Esophagus squamous epithelium (tissue), 5 donors: ENCODE measurements around the gene AMDHD1. TPM values are rescaled to one million over a fixed set of nuclear protein-coding genes. Genes with fewer than 3 reads are reported as not detected.

ENCODE experiments used
- DNase-seq: peaks from one replicate; lab custom pipeline; 2025; lab: John Stamatoyannopoulos, UW
- H3K27ac ChIP-seq, 4 donors: fragments of 200-600 bp; sonication (generic); one replicate each; pipeline ENCODE4 v1.5.1; 2016 to 2019; ENCODE audit warnings: mild to moderate bottlenecking in 1 of 4
- H3K27me3 ChIP-seq, 4 donors: fragments of 200-600 bp; sonication (generic); 1 replicate in 3 of 4; 2 replicates in 1 of 4; pipeline versions ENCODE4 v1.5.1 to v1.6.0; 2017 to 2021; ENCODE audit warnings: antibody characterized with exemption in 1 of 4
- H3K36me3 ChIP-seq, 3 donors: fragments of 200-600 bp; sonication (generic); one replicate each; pipeline ENCODE4 v1.5.1; 2016 to 2019
- H3K4me1 ChIP-seq, 3 donors: fragments of 200-600 bp; sonication (generic); one replicate each; pipeline ENCODE4 v1.5.1; 2017 to 2019
- H3K4me3 ChIP-seq, 4 donors: fragments of 200-600 bp; sonication (generic); 1 replicate in 3 of 4; 2 replicates in 1 of 4; pipeline ENCODE4 v1.5.1; 2016 to 2019; ENCODE audit warnings: mild to moderate bottlenecking in 2 of 4, moderate library complexity in 1 of 4
- H3K9me3 ChIP-seq, 3 donors: fragments of 200-600 bp; sonication (generic); one replicate each; pipeline ENCODE4 v1.5.1; 2016 to 2019
- POLR2A ChIP-seq, 4 donors: fragments of 450-650 bp; IDR thresholded peaks; one replicate each; pipeline ENCODE4 v1.6.1; 2017; ENCODE audit warnings: antibody characterized with exemption in 4 of 4, mild to moderate bottlenecking in 4 of 4, moderate library complexity in 3 of 4
- WGBS, 2 donors: methylation state at CpG; one replicate each; pipeline ENCODE4 v1.1.5; 2018; 5-methylcytosine and 5-hydroxymethylcytosine counted together
- intact Hi-C: fragments of 100-400 bp; cut with DNase I; formaldehyde crosslinking; loops from one replicate; pipeline ENCODE4 v1.15.0; 2022
- total RNA-seq, 4 donors: library from RNA; depleted of rRNA; stranded (reverse); fragments of >200 nt; gene quantifications; one replicate each; pipeline ENCODE4 v1.1.0, GENCODE V29; 2016
- TF ChIP-seq, protein P1 (sequence below), 6 experiments: fragments of 450-650 bp in 4 of 6; fragments of 200-600 bp in 2 of 6; sonication (generic) in 2 of 6; IDR thresholded peaks; one replicate each; pipeline ENCODE4 v1.5.1; 2016 to 2019; ENCODE audit warnings: antibody characterized with exemption in 6 of 6, mild to moderate bottlenecking in 4 of 6, moderate library complexity in 4 of 6
- donor health status: DM: yes; HTN: yes; CAD: no.

AMDHD1 gene
- total RNA-seq, 4 donors from 2014 or later = 0.19 to 0.26 TPM; not detected in 2

DNA sequence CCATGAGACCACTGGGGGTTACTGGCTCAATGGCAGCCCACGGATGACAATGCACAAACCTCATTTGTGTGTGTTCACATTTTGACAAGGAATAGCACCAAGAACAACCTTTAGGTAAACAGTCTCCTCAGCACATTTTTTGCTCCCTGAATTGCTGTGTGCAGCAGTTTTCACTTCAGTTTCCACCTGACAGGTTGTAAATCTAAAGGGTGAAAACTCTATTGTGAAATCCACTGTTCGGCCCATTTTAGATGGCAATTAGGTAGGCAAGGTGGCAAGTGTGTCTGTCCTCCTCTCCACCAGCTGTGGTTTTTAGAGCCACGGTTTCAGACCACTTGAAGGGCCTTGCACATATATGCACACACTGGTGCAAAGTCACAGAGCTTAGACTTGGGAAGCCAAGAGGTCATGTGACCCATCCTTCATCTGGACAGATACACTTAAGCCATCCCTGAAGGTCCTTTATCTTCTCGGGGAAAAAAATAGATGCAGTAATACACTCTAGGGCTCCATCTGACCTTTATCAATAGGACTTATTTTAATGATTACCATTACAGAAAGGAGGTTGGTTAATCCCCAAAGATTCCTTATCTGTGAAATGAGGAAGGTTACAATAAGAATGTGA, 29.8 kb downstream of the AMDHD1 start:
- no peak for DNase-seq
- TF ChIP-seq, protein P1, sequence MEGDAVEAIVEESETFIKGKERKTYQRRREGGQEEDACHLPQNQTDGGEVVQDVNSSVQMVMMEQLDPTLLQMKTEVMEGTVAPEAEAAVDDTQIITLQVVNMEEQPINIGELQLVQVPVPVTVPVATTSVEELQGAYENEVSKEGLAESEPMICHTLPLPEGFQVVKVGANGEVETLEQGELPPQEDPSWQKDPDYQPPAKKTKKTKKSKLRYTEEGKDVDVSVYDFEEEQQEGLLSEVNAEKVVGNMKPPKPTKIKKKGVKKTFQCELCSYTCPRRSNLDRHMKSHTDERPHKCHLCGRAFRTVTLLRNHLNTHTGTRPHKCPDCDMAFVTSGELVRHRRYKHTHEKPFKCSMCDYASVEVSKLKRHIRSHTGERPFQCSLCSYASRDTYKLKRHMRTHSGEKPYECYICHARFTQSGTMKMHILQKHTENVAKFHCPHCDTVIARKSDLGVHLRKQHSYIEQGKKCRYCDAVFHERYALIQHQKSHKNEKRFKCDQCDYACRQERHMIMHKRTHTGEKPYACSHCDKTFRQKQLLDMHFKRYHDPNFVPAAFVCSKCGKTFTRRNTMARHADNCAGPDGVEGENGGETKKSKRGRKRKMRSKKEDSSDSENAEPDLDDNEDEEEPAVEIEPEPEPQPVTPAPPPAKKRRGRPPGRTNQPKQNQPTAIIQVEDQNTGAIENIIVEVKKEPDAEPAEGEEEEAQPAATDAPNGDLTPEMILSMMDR (IDR thresholded peaks at IDR 0.05) = no peak
- no peak for TF ChIP-seq POLR2A (IDR thresholded peaks at IDR 0.05)
- no peaks in the 10 kb centered on the region for H3K36me3 ChIP-seq
- no peaks in the 10 kb centered on the region for H3K27me3 ChIP-seq
- WGBS, 2 donors = 64 to 66% methylated on average over 3 to 4 of the region's 4 CpGs
- H3K27ac ChIP-seq = no peak overlapping the region
- H3K9me3 ChIP-seq = no peaks in the 10 kb centered on the region
- intact Hi-C loops = no loop called here
- H3K4me3 ChIP-seq = no peak overlapping the region
- H3K4me1 ChIP-seq = no peaks in the 10 kb centered on the region

DNA sequence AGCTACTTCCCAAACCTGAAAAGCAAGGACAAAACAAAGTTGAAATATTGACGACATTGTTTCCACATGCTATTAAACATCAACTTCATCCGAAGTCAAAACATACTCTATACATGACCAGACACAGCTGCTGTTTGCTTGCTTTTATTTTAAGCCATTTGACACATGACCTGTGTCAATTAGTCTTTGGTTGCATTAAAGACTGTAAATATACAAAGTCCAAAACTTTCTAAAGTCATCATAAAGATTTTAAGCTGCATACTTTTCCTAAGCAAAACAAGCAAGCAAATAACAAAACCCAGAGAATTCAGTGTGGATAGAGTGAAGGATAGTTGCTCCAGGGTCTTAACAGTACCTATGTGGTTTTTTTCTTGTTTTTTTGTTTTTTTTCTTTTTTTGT, 31.2 kb downstream of the AMDHD1 start:
- H3K27ac ChIP-seq = no peak overlapping the region
- DNase-seq = no peak
- no peak overlapping the region for H3K4me3 ChIP-seq
- WGBS, 2 donors = 26 to 69% methylated on average over 2 of the region's 2 CpGs
- intact Hi-C loops = no loop called here
- no peaks in the 10 kb centered on the region for H3K4me1 ChIP-seq
- H3K9me3 ChIP-seq = no peaks in the 10 kb centered on the region
- H3K27me3 ChIP-seq = no peaks in the 10 kb centered on the region
- no peaks in the 10 kb centered on the region for H3K36me3 ChIP-seq
- TF ChIP-seq POLR2A (IDR thresholded peaks at IDR 0.05) = no peak
- TF ChIP-seq, protein P1 (IDR thresholded peaks at IDR 0.05) = no peak

DNA sequence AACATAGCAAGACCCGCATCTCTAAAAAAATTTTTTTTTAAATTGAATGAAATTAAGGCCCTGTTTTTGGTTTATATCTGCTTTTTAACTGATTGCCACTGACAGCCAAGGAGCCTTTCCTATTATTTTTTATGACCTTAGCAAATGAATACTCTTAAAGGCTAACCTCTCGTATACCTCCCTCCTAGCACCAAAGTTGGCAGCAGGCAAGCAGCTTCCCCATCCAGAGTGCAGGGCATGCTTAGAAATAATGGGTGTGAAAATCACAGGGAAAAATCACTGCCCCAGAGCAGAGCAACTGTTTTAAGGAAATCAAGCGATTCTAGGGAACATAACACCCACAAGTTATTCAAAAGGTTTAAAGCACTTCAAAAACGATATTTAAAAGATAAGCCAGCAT, 32.4 kb downstream of the AMDHD1 start:
- H3K27me3 ChIP-seq = no peaks in the 10 kb centered on the region
- intact Hi-C loops = no loop called here
- WGBS, 2 donors = 86 to 91% methylated on average over 4 of the region's 4 CpGs
- H3K4me3 ChIP-seq = no peak overlapping the region
- no peaks in the 10 kb centered on the region for H3K9me3 ChIP-seq
- TF ChIP-seq, protein P1 (IDR thresholded peaks at IDR 0.05) = no peak
- no peak for TF ChIP-seq POLR2A (IDR thresholded peaks at IDR 0.05)
- H3K27ac ChIP-seq = no peak overlapping the region
- no peak for DNase-seq
- H3K36me3 ChIP-seq = no peaks in the 10 kb centered on the region
- no peaks in the 10 kb centered on the region for H3K4me1 ChIP-seq

DNA sequence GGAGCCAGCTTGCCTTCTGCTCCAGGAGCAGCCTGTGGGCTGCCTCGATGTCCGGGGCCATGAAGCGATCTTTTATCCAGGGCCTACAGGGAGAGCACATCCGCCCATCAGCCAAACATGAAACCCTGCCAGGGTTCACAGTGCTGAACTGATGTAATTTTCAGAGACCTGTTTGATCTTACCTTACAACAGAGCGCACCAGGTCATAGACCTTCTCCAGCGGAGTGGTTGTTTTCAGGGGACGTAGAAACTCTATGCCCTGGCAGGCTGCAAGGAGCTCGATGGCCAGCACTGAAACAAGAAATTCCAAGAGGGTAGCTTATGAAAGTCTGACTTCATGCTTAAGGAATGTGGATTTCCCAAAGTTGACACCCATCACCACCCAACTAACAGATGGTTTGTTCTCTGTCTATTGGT, 33.3 kb downstream of the AMDHD1 start:
- no peak for DNase-seq
- no peak for TF ChIP-seq POLR2A (IDR thresholded peaks at IDR 0.05)
- TF ChIP-seq, protein P1 (IDR thresholded peaks at IDR 0.05) = no peak
- WGBS, 2 donors = 85 to 93% methylated on average over 6 to 7 of the region's 8 CpGs

DNA sequence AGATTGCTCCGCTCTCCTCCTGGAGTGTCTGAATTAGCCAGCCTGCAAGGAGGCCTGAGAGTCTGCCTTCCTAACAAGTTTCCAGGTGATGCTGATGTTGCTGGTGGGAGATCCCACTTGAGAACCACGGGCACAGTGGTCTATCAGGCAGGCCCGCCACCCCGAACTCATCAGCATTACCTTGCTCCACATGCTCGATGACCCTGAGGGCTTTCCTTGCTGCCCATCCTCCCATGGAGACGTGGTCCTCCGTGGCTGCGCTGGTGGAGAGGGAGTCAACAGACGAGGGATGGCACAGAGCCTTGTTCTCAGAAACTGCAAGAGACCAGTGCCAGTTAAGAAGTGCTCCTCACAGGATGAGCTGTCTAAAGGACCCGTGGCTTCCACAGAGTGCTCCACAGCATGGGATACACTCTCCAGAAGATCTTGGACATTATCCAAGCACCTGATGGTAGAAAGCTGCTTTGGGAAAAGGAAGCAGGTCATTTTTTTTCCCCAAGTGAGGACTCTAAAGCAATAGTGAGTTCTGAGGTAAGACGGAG, 34.7 kb downstream of the AMDHD1 start:
- no peak overlapping the region for H3K4me3 ChIP-seq
- intact Hi-C loops = no loop called here
- no peaks in the 10 kb centered on the region for H3K9me3 ChIP-seq
- no peaks in the 10 kb centered on the region for H3K4me1 ChIP-seq
- H3K27ac ChIP-seq = no peak overlapping the region
- no peak for DNase-seq
- no peaks in the 10 kb centered on the region for H3K27me3 ChIP-seq
- no peaks in the 10 kb centered on the region for H3K36me3 ChIP-seq
- whole genome bisulfite sequencing, 2 donors = 75 to 95% methylated on average over 7 to 9 of the region's 11 CpGs
- TF ChIP-seq, protein P1 (IDR thresholded peaks at IDR 0.05) = no peak
- no peak for TF ChIP-seq POLR2A (IDR thresholded peaks at IDR 0.05)

More for the DNA sequence above, 33.3 kb downstream of the AMDHD1 start:
- intact Hi-C loops = no loop called here
- Histone ChIP-seq H3K27ac (no peak overlapping the region), H3K27me3 (no peaks in the 10 kb centered on the region), H3K36me3 (no peaks in the 10 kb centered on the region), H3K9me3 (no peaks in the 10 kb centered on the region), H3K4me3 (no peak overlapping the region), H3K4me1 (no peaks in the 10 kb centered on the region)
